Psoas muscle (tissue), 8 donors: ENCODE data around the gene ATP13A3. TPM values are rescaled to one million over a fixed set of nuclear protein-coding genes. Genes with fewer than 3 reads are reported as not detected.

ENCODE experiments used
- ATAC-seq, 4 donors: fragments of 200-7000 bp; cut with Tn5 transposase; one replicate each; pipeline ENCODE4 v1.9.1; 2020; ENCODE audit warnings: moderate library complexity in 3 of 4, mild to moderate bottlenecking in 2 of 4
- DNase-seq, 2 donors: peaks; one replicate each; pipeline ENCODE4 v3.0.0-alpha.2; 2020
- H3K27ac ChIP-seq: fragments of 200-600 bp; one replicate; pipeline ENCODE4 v1.8.0; 2022
- H3K27me3 ChIP-seq, 3 donors: fragments of 200-600 bp in 1 of 3; one replicate each; pipeline versions ENCODE4 v1.6.1 to v1.8.0; 2013 to 2022; ENCODE audit warnings: low read length in 2 of 3, mild to moderate bottlenecking in 2 of 3, moderate library complexity in 1 of 3; ENCODE audit not compliant: insufficient read depth in 3 of 3
- H3K36me3 ChIP-seq, 2 donors: fragments of 200-600 bp in 1 of 2; one replicate each; pipeline versions ENCODE4 v1.6.1 to v1.8.0; 2013 to 2022; ENCODE audit warnings: low read depth in 1 of 2, mild to moderate bottlenecking in 1 of 2, moderate library complexity in 1 of 2; ENCODE audit not compliant: insufficient read depth in 1 of 2
- H3K4me1 ChIP-seq: fragments of 200-600 bp; one replicate; pipeline ENCODE4 v1.8.0; 2022
- H3K4me3 ChIP-seq: fragments of 200-600 bp; one replicate; pipeline ENCODE4 v1.8.0; 2022; ENCODE audit warnings: mild to moderate bottlenecking
- H3K9me3 ChIP-seq: fragments of 200-600 bp; one replicate; pipeline ENCODE4 v1.8.0; 2022
- CTCF ChIP-seq: fragments of 200-600 bp; IDR thresholded peaks from one replicate; pipeline ENCODE4 v1.8.0; 2022; ENCODE audit warnings: antibody characterized with exemption
- WGBS, 3 donors: extraction: QIAGEN DNeasy Blood & Tissue Kit; methylation state at CpG; one replicate each; pipeline versions ENCODE4 v1.1.6 to v1.1.7; 2013; 5-methylcytosine and 5-hydroxymethylcytosine counted together
- intact Hi-C, 2 donors: fragments of 100-400 bp; cut with DNase I; formaldehyde crosslinking; loops; one replicate each; pipeline versions ENCODE4 v1.11.0 to v1.14.2; 2022
- polyA plus RNA-seq, 3 donors: library from polyadenylated mRNA; stranded (reverse); fragments of 200-250 nt; gene quantifications; one replicate each; pipeline ENCODE4 v1.2.3, GENCODE V29; 2013
- total RNA-seq, 4 donors: library from RNA; stranded (reverse); fragmentation: NEBNext Ultra II Directional in 2 of 4; extraction: Animal tissue kit (Norgen Biotek cat#: 25700) in 2 of 4; gene quantifications; one replicate each; pipeline versions ENCODE4 v1.2.1 to v1.2.4, GENCODE V29; 2021 to 2023
- donor health status: healthy with polysubstance abuse.
- donor health status: DM: no; HTN: no; CAD: no; lungs with moderate emphysema.
- donor health status: Bipolar disorder and iron deficiency.
- donor health status: healthy.
- donor health status: DM: yes; HTN: yes; CAD: no.
- donor health status: DM: no; HTN: no; CAD: no.
- donor health status: DM: no; HTN: no; CAD: no.
- donor health status: DM: yes; HTN: yes; CAD: no.

ATP13A3 gene
- total and polyA plus RNA-seq, 7 donors: 10.4 to 72.7 (median 46.6) TPM

GRCh38 chr3:194396539-194396858, 90.3 kb downstream of the ATP13A3 start:
- Histone ChIP-seq H3K9me3 (no peaks in the 10 kb centered on the region), H3K4me3 (peak overlapping the region; percentile 44), H3K4me1 (peaks cover 15% of the 10 kb centered on the region), H3K27ac (no peak overlapping the region), H3K36me3 (no peaks in the 10 kb centered on the region), H3K27me3 (peaks cover 0 to 57% (median 6%) of the 10 kb centered on the region in 3 donors)
- no peak for TF ChIP-seq CTCF
- ATAC-seq (no peak), DNase-seq (no peak)
- 26 to 33% (median 30%) methylated on average over 13 of the region's 13 CpGs for WGBS, 3 donors
- intact Hi-C loops: no loop called here

GRCh38 chr3:194395778-194396538, 90.8 kb downstream of the ATP13A3 start:
- Histone ChIP-seq H3K36me3 (no peaks in the 10 kb centered on the region), H3K27me3 (peaks cover 0 to 62% (median 6%) of the 10 kb centered on the region in 3 donors), H3K4me3 (peak overlapping the region; percentile 44), H3K9me3 (peaks cover 2% of the 10 kb centered on the region), H3K4me1 (peaks cover 15% of the 10 kb centered on the region), H3K27ac (no peak overlapping the region)
- intact Hi-C loops: no loop called here
- ATAC-seq (peak in 3 of 4 donors; percentile 17 to 42 (median 23)), DNase-seq (peak in 1 of 2 donors; percentile 47)
- no peak for TF ChIP-seq CTCF
- 46 to 59% (median 53%) methylated on average over 26 of the region's 26 CpGs for WGBS, 3 donors

GRCh38 chr3:194395212-194395611, 91.6 kb downstream of the ATP13A3 start:
- no peak for ATAC-seq
- WGBS, 3 donors: 89 to 96% (median 90%) methylated on average over 5 of the region's 5 CpGs
- Histone ChIP-seq H3K27me3 (peaks cover 0 to 66% (median 6%) of the 10 kb centered on the region in 3 donors), H3K27ac (no peak overlapping the region), H3K4me1 (peaks cover 15% of the 10 kb centered on the region), H3K36me3 (no peaks in the 10 kb centered on the region), H3K4me3 (no peak overlapping the region), H3K9me3 (peaks cover 5% of the 10 kb centered on the region)
- DNase-seq: no peak
- TF ChIP-seq CTCF: no peak
- intact Hi-C loops: no loop called here

- intact Hi-C loops: no loop called here
- Histone ChIP-seq H3K4me1 (peaks cover 8% of the 10 kb centered on the region), H3K36me3 (no peaks in the 10 kb centered on the region), H3K9me3 (peaks cover 5% of the 10 kb centered on the region), H3K4me3 (no peak overlapping the region), H3K27me3 (peaks cover 0 to 46% (median 6%) of the 10 kb centered on the region in 3 donors), H3K27ac (no peak overlapping the region)
- no peak for DNase-seq
- no peak for TF ChIP-seq CTCF
- 62 to 66% (median 63%) methylated on average over 7 of the region's 7 CpGs for WGBS, 3 donors
- ATAC-seq: no peak
Measured at GRCh38 chr3:194392576-194392975, 94.2 kb downstream of the ATP13A3 start.

DNA sequence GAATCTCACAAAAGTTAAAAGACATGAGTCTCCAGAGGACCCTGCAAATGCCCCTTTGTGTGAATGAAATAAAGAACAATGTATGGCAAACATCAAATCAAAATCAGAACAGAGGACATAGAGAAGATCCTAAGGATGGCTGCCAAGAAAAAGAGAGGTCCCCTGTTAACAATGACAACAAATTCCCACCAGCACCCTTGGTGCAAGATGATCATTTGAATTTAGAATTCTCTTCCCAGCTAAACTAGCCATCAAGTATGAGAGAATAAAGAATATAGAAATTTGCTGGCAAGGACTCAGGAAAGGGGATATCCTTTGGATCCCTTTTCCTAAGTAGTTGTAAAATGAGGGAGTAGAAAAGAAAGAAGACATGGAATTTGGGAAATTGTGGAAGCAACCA, 96.0 kb downstream of the ATP13A3 start:
- intact Hi-C loops: no loop called here
- Histone ChIP-seq H3K9me3 (peaks cover 5% of the 10 kb centered on the region), H3K4me1 (no peaks in the 10 kb centered on the region), H3K36me3 (no peaks in the 10 kb centered on the region), H3K27ac (no peak overlapping the region), H3K27me3 (peaks cover 0 to 32% (median 2%) of the 10 kb centered on the region in 3 donors), H3K4me3 (no peak overlapping the region)
- ATAC-seq (no peak), DNase-seq (no peak)
- no peak for TF ChIP-seq CTCF
